GM12891 (cell line): ENCODE results near the gene PPP1R1B.

ENCODE experiments used
- PAX5 ChIP-seq: IDR thresholded peaks from 2 replicates; pipeline ENCODE4 v1.6.1; 2011; ENCODE audit warnings: low read length, moderate library complexity, mild to moderate bottlenecking; ENCODE audit not compliant: insufficient read depth, severe bottlenecking
- POLR2A ChIP-seq: IDR thresholded peaks from 2 replicates; pipeline ENCODE4 v1.6.1; 2011; ENCODE audit warnings: low read depth, low read length, control low read depth
- POLR2AphosphoS5 ChIP-seq: IDR thresholded peaks from 2 replicates; pipeline ENCODE4 v1.6.1; 2011; ENCODE audit warnings: low read depth, low read length, control low read depth
- POU2F2 ChIP-seq: IDR thresholded peaks from 2 replicates; pipeline ENCODE4 v1.6.1; 2011; ENCODE audit warnings: low read depth, mild to moderate bottlenecking, control low read depth, low read length, moderate library complexity
- SPI1 ChIP-seq: IDR thresholded peaks from 2 replicates; pipeline ENCODE4 v1.6.1; 2011; ENCODE audit warnings: low read depth, low read length, control low read depth
- TAF1 ChIP-seq: IDR thresholded peaks from 2 replicates; pipeline ENCODE4 v1.6.1; 2011; ENCODE audit warnings: low read depth, low read length, control low read depth

DNA sequence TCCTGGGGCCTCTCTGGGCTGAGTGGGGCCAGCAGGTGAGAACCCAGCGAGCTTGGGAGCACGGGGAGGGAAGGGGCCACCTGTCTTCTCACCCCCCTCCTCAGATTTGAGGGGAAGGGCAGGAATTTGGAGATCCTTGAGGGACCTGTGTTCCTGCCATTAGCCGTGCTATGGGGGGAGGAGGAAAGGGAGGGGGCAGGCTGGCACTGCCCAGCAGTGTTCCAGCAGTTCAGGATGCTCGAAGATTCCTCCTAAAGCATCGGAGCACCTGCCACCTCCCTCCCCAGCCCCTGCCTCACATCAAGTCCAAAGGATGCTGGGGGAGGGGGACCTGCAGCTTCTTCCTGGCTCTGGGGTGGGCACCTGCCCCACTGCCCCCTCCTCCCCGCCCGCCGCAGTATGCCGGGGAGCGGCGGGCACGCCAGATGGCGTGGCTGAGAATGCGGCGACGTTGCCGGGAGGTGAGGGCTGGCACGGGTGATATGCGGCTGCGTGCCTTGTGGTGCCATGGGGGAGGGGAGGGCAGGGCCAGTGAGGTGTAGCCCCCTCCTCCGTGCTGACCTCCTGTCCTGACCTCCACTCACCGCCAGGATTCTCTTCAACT, 14.4 kb upstream of the PPP1R1B start:
- no peak for TF ChIP-seq TAF1
- no peak for TF ChIP-seq POLR2A
- no peak for TF ChIP-seq SPI1
- no peak for TF ChIP-seq POLR2AphosphoS5
- no peak for TF ChIP-seq PAX5
- TF ChIP-seq POU2F2, result no peak
